Ovary (tissue), 9 donors: Measurements from ENCODE around the gene EDN1. TPM values are rescaled to one million over a fixed set of nuclear protein-coding genes. Genes with fewer than 3 reads are reported as not detected.

Experiments used
- DNase-seq, 5 donors: peaks; one replicate each; pipeline ENCODE4 v3.0.0-alpha.2; 2019 to 2020
- H3K27ac ChIP-seq, 2 donors: fragments of 200-600 bp; one replicate each; pipeline versions ENCODE4 v1.5.1 to v1.8.0; 2019 to 2022
- H3K27me3 ChIP-seq: fragments of 200-600 bp; one replicate; pipeline ENCODE4 v1.8.0; 2022
- H3K36me3 ChIP-seq: fragments of 200-600 bp; sonication (generic); one replicate; pipeline ENCODE4 v1.5.1; 2019
- H3K4me1 ChIP-seq: one replicate; pipeline ENCODE4 v1.8.1; 2013; ENCODE audit warnings: mild to moderate bottlenecking, moderate library complexity; ENCODE audit not compliant: insufficient read depth
- H3K4me3 ChIP-seq: fragments of 200-600 bp; sonication (generic); one replicate; pipeline ENCODE4 v1.5.1; 2017
- H3K9me3 ChIP-seq, 2 donors: fragments of 200-600 bp in 1 of 2; sonication (generic) in 1 of 2; one replicate each; pipeline versions ENCODE4 v1.5.1 to v1.8.1; 2013 to 2019; ENCODE audit warnings: mild to moderate bottlenecking in 1 of 2, moderate library complexity in 1 of 2
- CTCF ChIP-seq, 3 donors: fragments of 450-650 bp in 2 of 3; fragments of 200-600 bp in 1 of 3; IDR thresholded peaks; one replicate each; pipeline versions ENCODE4 v1.5.1 to v1.8.0; 2016 to 2022; ENCODE audit warnings: antibody characterized with exemption in 3 of 3, mild to moderate bottlenecking in 1 of 3
- EP300 ChIP-seq: sonication (generic); formaldehyde crosslinking; IDR thresholded peaks from one replicate; pipeline ENCODE4 v1.6.1; 2017; ENCODE audit warnings: antibody characterized with exemption
- POLR2A ChIP-seq: fragments of 450-650 bp; IDR thresholded peaks from one replicate; pipeline ENCODE4 v1.6.1; 2017; ENCODE audit warnings: antibody characterized with exemption, mild to moderate bottlenecking, moderate library complexity
- WGBS, 3 donors: extraction: QIAGEN DNeasy Blood & Tissue Kit in 1 of 3; methylation state at CpG; one replicate each; pipeline versions ENCODE4 v1.1.5 to v1.1.7; 2013 to 2017; 5-methylcytosine and 5-hydroxymethylcytosine counted together
- intact Hi-C, 4 donors: fragments of 100-400 bp; cut with DNase I; formaldehyde crosslinking; loops; one replicate each; pipeline versions ENCODE4 v1.11.0 to v1.15.1; 2022 to 2023
- polyA plus RNA-seq, 2 donors: library from polyadenylated mRNA; stranded (reverse); fragments of 200-250 nt in 1 of 2; fragments of 350-450 nt in 1 of 2; fragmentation: Illumina TruSeq in 1 of 2; extraction: RNeasy Lipid Tissue Mini Kit (QIAGEN cat#74804) in 1 of 2; gene quantifications; one replicate each; pipeline ENCODE4 v1.2.3, GENCODE V29; 2013 to 2014
- total RNA-seq, 7 donors: library from RNA; depleted of rRNA in 2 of 7; stranded (reverse); fragments of >200 nt in 2 of 7; fragmentation: NEBNext Ultra II Directional in 3 of 7; extraction: Animal tissue kit (Norgen Biotek cat#: 25700) in 3 of 7; gene quantifications; one replicate each; pipeline versions ENCODE4 v1.1.0 to v1.2.4, GENCODE V29; 2016 to 2023
- donor health status: DM: no; HTN: no; CAD: no; lungs with moderate emphysema.
- donor health status: DM: no; HTN: no; CAD: no.
- donor health status: Bipolar disorder and iron deficiency.
- donor health status: DM: yes; HTN: yes; CAD: no.
- donor health status: DM: no; HTN: no; CAD: no.
- donor health status: DM: yes; HTN: yes; CAD: no.

The EDN1 gene
- total and polyA plus RNA-seq, 9 donors, result 0.95 to 11.1 (median 3.1) TPM

GRCh38 chr6:12276930-12277315 lies 13.2 kb upstream of the EDN1 start:
- no peak for DNase-seq
- H3K36me3 ChIP-seq, result no peaks in the 10 kb centered on the region
- no peak for TF ChIP-seq EP300
- no peak for TF ChIP-seq POLR2A
- no peak for TF ChIP-seq CTCF (IDR thresholded peaks at IDR 0.05)
- H3K4me3 ChIP-seq, result no peak overlapping the region
- no peak overlapping the region for H3K27ac ChIP-seq
- intact Hi-C loops, result no loop called here
- H3K9me3 ChIP-seq, result no peaks in the 10 kb centered on the region
- H3K4me1 ChIP-seq, result no peaks in the 10 kb centered on the region
- 81 to 84% (median 84%) methylated on average over 1 of the region's 1 CpG for WGBS, 3 donors
- no peaks in the 10 kb centered on the region for H3K27me3 ChIP-seq

DNA sequence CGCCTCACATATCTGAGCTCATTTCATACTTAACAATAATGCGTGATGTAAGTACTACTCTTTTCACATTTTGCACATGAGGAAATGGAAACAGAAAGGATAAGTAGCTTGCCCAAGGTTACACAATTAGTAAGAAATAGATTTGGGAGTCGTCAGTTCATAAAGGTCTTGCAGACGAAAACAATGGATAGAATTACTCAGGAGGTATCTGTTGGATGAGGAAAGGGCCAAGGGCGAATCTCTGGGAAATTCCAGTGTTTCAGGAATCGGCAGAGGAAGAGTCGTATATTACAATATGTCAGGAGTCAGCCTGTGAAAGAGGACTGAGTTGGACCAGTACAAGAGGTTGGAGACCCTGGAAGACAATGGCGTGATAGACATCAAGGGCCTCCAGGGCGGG lies 12.8 kb upstream of the EDN1 start:
- no peaks in the 10 kb centered on the region for H3K27me3 ChIP-seq
- TF ChIP-seq CTCF (IDR thresholded peaks at IDR 0.05) (no peak), POLR2A (no peak), EP300 (no peak)
- intact Hi-C loops, result no loop called here
- no peak for DNase-seq
- no peaks in the 10 kb centered on the region for H3K9me3 ChIP-seq
- H3K27ac ChIP-seq, result no peak overlapping the region
- no peak overlapping the region for H3K4me3 ChIP-seq
- WGBS, 3 donors, result 76 to 83% (median 79%) methylated on average over 9 of the region's 9 CpGs
- H3K4me1 ChIP-seq, result no peaks in the 10 kb centered on the region
- H3K36me3 ChIP-seq, result no peaks in the 10 kb centered on the region

- H3K4me1 ChIP-seq, result no peaks in the 10 kb centered on the region
- no peaks in the 10 kb centered on the region for H3K9me3 ChIP-seq
- H3K36me3 ChIP-seq, result no peaks in the 10 kb centered on the region
- no peak overlapping the region for H3K4me3 ChIP-seq
- H3K27me3 ChIP-seq, result no peaks in the 10 kb centered on the region
- H3K27ac ChIP-seq, result no peak overlapping the region
- no peak for DNase-seq
- TF ChIP-seq EP300 (no peak), CTCF (IDR thresholded peaks at IDR 0.05) (no peak), POLR2A (no peak)
- intact Hi-C loops, result no loop called here
Measured at GRCh38 chr6:12278915-12279314, 11.2 kb upstream of the EDN1 start.

DNA sequence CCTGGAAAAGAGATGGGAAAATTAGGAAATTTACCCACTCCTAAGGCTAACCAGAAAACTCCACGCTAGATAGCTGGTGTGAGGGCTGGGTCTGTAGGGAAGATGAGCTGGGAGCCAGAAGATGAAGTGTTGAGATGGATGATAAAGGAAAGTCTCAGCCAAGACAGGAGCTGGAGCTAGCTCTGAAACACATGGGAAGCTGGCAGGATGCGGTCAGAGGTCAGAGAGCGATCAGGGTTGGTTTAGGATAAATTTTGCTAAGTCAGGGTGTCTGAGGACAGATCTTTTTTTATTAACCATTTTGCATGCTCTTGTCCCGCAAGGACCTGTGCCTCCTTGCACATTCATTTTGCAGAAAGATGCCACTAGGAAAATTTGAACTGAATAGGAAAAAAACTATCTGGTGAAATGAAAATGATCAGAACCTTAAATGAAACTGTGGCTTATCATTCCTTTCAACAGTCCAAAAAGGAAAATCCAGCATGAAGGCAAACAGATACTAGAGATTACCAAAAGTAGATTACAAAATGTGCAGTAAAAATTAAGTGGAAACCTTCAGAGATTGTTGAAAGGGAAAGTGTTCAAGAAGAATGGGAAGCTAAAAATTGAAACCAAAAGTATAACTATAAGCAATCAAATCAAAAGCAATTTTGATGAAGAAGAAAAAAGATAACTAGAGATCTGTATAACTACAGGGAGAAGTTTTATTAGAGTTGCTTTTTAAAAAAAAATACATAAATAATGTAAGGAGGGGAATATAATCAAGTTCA lies 10.7 kb upstream of the EDN1 start:
- 38 to 39% (median 39%) methylated on average over 4 of the region's 4 CpGs for WGBS, 3 donors
- no peaks in the 10 kb centered on the region for H3K36me3 ChIP-seq
- no peak overlapping the region for H3K27ac ChIP-seq
- no peak for DNase-seq
- intact Hi-C loops, result no loop called here
- no peak for TF ChIP-seq EP300
- TF ChIP-seq POLR2A, result no peak
- TF ChIP-seq CTCF (IDR thresholded peaks at IDR 0.05), result no peak
- no peaks in the 10 kb centered on the region for H3K27me3 ChIP-seq
- no peak overlapping the region for H3K4me3 ChIP-seq
- no peaks in the 10 kb centered on the region for H3K4me1 ChIP-seq
- no peaks in the 10 kb centered on the region for H3K9me3 ChIP-seq
